ENCODE results near the gene EXOC4. TPM values are rescaled to one million over a fixed set of nuclear protein-coding genes. Genes with fewer than 3 reads are reported as not detected.

EXOC4 gene
- total RNA-seq, 1 donor from 2014 or later, result 103 TPM

DNA sequence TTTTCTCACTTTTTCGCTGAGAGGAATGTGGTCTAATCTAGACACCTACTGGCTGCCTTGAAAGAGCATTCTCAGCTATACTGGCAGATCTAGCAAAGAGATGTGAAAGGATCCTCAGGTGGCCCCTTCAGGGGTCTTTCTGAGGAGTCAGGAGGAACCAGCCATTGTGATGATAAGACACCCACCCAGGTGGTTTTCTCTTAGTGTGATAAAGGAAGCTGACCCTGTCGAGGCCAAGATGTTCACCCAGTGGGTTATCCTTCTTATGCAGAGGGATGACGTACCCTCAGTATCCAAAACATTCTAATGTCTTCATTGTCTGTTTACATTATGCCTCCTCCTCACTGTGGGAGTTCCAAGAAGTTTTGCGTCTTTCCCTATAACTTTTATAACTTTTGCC lies 776.0 kb downstream of the EXOC4 start:
- H3K27ac Mint-ChIP-seq, result no peak overlapping the region
- CTCF ChIA-PET, result interaction anchor here (1.4 kb wide), 1 partner anchor 10 kb away, joined by 4 read pairs; no protein-coding TSS in a partner anchor
- H3K36me3 Mint-ChIP-seq (ENCODE audit: low read depth), result peaks cover 24% of the 10 kb centered on the region
- intact Hi-C loops (cut with micrococcal nuclease), result no loop called here
- no peaks in the 10 kb centered on the region for H3K9me3 Mint-ChIP-seq
- no peak for DNase-seq
- ATAC-seq (ENCODE audit: low read depth), result no peak
- TF ChIP-seq, protein P1, sequence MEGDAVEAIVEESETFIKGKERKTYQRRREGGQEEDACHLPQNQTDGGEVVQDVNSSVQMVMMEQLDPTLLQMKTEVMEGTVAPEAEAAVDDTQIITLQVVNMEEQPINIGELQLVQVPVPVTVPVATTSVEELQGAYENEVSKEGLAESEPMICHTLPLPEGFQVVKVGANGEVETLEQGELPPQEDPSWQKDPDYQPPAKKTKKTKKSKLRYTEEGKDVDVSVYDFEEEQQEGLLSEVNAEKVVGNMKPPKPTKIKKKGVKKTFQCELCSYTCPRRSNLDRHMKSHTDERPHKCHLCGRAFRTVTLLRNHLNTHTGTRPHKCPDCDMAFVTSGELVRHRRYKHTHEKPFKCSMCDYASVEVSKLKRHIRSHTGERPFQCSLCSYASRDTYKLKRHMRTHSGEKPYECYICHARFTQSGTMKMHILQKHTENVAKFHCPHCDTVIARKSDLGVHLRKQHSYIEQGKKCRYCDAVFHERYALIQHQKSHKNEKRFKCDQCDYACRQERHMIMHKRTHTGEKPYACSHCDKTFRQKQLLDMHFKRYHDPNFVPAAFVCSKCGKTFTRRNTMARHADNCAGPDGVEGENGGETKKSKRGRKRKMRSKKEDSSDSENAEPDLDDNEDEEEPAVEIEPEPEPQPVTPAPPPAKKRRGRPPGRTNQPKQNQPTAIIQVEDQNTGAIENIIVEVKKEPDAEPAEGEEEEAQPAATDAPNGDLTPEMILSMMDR (IDR thresholded peaks at IDR 0.05), result no peak
- no peaks in the 10 kb centered on the region for H3K27me3 Mint-ChIP-seq
- POLR2A ChIA-PET, result no interaction called here
- H3K4me3 Mint-ChIP-seq, result no peak overlapping the region
- no peaks in the 10 kb centered on the region for H3K4me1 Mint-ChIP-seq

DNA sequence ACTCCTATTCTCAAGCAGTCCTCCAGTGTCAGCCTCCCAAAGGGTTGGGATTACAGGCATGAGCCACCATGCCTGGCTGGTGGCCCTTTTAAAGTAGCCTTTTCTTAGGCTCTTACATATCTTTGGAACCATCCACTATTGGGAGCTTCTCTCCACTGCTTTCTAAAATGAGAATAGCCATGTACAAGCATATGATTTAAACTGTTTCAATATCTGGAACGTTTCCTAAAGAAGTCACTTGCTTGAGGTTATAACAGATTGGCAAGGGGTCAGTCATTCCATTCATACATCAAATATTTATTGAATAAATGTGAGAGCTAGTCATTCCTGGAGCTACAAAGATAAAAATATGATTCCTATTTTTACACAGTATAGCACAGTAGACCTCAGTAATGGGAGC lies 776.9 kb downstream of the EXOC4 start:
- no peak for DNase-seq
- TF ChIP-seq, protein P1 (IDR thresholded peaks at IDR 0.05), result no peak
- Mint-ChIP-seq H3K4me3 (no peak overlapping the region), H3K9me3 (no peaks in the 10 kb centered on the region), H3K27ac (no peak overlapping the region), H3K4me1 (no peaks in the 10 kb centered on the region), H3K27me3 (no peaks in the 10 kb centered on the region), H3K36me3 (ENCODE audit: low read depth) (peaks cover 24% of the 10 kb centered on the region)
- intact Hi-C loops (cut with micrococcal nuclease), result no loop called here
- ChIA-PET POLR2A (no interaction called here), CTCF (interaction anchor here (1.4 kb wide), 1 partner anchor 10 kb away, joined by 4 read pairs; no protein-coding TSS in a partner anchor)
- no peak for ATAC-seq (ENCODE audit: low read depth)

DNA sequence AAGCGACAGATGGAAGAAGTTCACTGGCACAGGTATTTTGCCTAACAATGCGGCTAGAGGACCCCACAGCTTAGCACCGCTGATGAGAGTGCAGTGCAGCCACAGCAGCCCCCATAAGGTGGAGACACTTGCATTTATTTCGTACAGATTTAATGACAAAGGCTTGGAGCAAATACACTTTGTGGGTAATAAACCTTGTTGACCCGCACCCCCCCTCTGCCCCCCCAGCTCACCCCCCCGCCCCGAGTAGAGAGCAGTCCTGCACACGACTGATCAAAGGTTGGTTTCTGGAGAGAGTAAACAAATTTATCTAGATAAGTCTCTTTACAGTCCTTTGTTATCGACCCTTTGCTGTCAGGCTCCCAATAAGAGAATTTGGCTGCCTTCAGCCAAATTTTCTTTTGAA lies 777.6 kb downstream of the EXOC4 start:
- ChIA-PET POLR2A (no interaction called here), CTCF (no interaction called here)
- no peaks in the 10 kb centered on the region for H3K4me1 Mint-ChIP-seq
- TF ChIP-seq, protein P1 (IDR thresholded peaks at IDR 0.05), result no peak
- intact Hi-C loops (cut with micrococcal nuclease), result no loop called here
- H3K36me3 Mint-ChIP-seq (ENCODE audit: low read depth), result peaks cover 25% of the 10 kb centered on the region
- DNase-seq (no peak), ATAC-seq (ENCODE audit: low read depth) (no peak)
- H3K27me3 Mint-ChIP-seq, result no peaks in the 10 kb centered on the region
- H3K9me3 Mint-ChIP-seq, result no peaks in the 10 kb centered on the region
- H3K4me3 Mint-ChIP-seq, result no peak overlapping the region
- H3K27ac Mint-ChIP-seq, result no peak overlapping the region

DNA sequence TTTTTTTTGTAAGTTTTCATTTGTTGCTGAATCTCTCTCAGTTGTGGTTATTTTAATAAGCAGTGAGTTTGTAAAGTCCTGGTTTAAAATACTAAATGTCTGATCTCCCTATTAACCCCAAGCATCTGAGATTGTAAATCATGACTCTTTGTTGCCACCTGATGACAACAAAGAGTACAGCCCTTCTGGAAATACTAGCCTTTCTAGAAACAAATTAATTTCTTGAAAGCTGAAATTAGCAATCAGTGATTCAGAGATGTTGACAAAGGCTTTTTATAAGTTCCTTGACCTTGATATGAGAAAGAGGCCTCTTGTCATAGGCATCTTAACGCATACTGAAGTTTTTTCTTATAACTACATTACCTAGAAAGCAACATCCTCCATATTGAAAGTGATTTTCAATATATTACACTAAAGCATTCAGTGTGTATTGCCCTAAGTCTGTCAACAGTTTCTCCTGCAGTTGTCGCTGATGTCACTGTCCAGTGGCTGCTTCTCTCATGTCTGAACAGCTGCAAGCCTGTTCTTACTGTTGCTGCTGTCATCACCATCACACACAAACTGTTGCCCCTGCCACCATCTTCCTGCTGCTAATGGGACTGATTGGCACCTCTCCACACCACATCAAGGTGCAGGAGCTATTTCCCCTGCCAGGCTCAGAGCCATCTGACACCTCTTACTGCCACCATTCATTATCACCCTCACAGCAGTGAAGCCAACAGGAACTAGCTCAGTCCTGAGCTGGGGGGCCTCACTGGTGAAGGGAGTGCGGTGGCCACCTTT lies 779.1 kb downstream of the EXOC4 start:
- intact Hi-C loops (cut with micrococcal nuclease), result no loop called here
- CTCF ChIA-PET, result no interaction called here
- TF ChIP-seq, protein P1 (IDR thresholded peaks at IDR 0.05), result no peak
- Mint-ChIP-seq H3K27me3 (no peaks in the 10 kb centered on the region), H3K4me1 (no peaks in the 10 kb centered on the region), H3K36me3 (ENCODE audit: low read depth) (peaks cover 20% of the 10 kb centered on the region), H3K9me3 (no peaks in the 10 kb centered on the region), H3K4me3 (no peak overlapping the region), H3K27ac (no peak overlapping the region)
- POLR2A ChIA-PET, result interaction anchor here (0.6 kb wide), 1 partner anchor 37 kb away, joined by 3 read pairs; no protein-coding TSS in a partner anchor
- no peak for ATAC-seq (ENCODE audit: low read depth)
- DNase-seq, result no peak

DNA sequence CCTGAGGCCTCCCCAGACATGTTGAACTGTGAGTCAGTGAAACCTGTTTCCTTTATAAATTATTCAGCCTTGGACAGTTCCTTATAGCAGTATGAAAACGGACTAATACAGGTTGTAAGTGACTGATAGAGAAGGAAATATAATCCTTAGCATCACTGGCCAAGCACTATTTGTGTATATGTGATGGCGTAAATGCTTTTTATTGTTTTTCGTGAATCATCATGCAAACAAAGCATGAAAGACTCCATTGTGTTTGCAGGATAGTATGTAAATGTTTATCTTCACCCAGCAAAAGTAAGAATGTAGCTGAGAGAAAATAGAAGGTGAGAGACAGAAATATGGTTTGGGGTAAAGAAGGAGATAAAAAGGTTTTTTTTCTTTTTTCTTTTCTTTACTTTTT lies 781.8 kb downstream of the EXOC4 start:
- H3K27ac Mint-ChIP-seq, result no peak overlapping the region
- no peaks in the 10 kb centered on the region for H3K27me3 Mint-ChIP-seq
- DNase-seq (no peak), ATAC-seq (ENCODE audit: low read depth) (no peak)
- TF ChIP-seq, protein P1 (IDR thresholded peaks at IDR 0.05), result no peak
- intact Hi-C loops (cut with micrococcal nuclease), result no loop called here
- ChIA-PET POLR2A (no interaction called here), CTCF (interaction anchor here (0.6 kb wide), 1 partner anchor 1114 kb away, joined by 3 read pairs; no protein-coding TSS in a partner anchor)
- no peaks in the 10 kb centered on the region for H3K9me3 Mint-ChIP-seq
- H3K4me3 Mint-ChIP-seq, result no peak overlapping the region
- no peaks in the 10 kb centered on the region for H3K4me1 Mint-ChIP-seq
- peaks cover 6% of the 10 kb centered on the region for H3K36me3 Mint-ChIP-seq (ENCODE audit: low read depth)

All from activated B cell treated with CpG ODN at 0.5 μM for 24 hours (primary cell).